Measurements from ENCODE around the gene ST6GALNAC6. TPM values are rescaled to one million over a fixed set of nuclear protein-coding genes. Genes with fewer than 3 reads are reported as not detected.

Gene ST6GALNAC6
- total and polyA plus RNA-seq, 10 donors, result 29.0 to 118 (median 71.6) TPM

GRCh38 chr9:127903557-127904475 is 4.4 kb upstream of the ST6GALNAC6 start:
- DNase-seq, result peak; percentile 95
- Histone ChIP-seq H3K27me3 (replicated peaks in 1 of 7) (no peaks in the 10 kb centered on the region), H3K27ac (peak overlapping the region; percentile 78 to 94 (median 91)), H3K36me3 (peaks cover 0 to 17% (median 12%) of the 10 kb centered on the region in 6 donors), H3K4me3 (peak overlapping the region in 6 of 8 donors; percentile 12 to 65 (median 30)), H3K9me3 (no peaks in the 10 kb centered on the region), H3K4me1 (peaks cover 70 to 93% (median 84%) of the 10 kb centered on the region in 6 donors)
- no peak for TF ChIP-seq POLR2A (IDR thresholded peaks at IDR 0.05)
- TF ChIP-seq POLR2AphosphoS5 (IDR thresholded peaks at IDR 0.05), result peak; percentile 90 to 92 (median 92)
- 15 to 21% (median 18%) methylated on average over 14 to 17 of the region's 17 CpGs for WGBS, 5 donors
- intact Hi-C loops (cut with DNase I; ENCODE audit: low total_unique reads), result no loop called here

DNA sequence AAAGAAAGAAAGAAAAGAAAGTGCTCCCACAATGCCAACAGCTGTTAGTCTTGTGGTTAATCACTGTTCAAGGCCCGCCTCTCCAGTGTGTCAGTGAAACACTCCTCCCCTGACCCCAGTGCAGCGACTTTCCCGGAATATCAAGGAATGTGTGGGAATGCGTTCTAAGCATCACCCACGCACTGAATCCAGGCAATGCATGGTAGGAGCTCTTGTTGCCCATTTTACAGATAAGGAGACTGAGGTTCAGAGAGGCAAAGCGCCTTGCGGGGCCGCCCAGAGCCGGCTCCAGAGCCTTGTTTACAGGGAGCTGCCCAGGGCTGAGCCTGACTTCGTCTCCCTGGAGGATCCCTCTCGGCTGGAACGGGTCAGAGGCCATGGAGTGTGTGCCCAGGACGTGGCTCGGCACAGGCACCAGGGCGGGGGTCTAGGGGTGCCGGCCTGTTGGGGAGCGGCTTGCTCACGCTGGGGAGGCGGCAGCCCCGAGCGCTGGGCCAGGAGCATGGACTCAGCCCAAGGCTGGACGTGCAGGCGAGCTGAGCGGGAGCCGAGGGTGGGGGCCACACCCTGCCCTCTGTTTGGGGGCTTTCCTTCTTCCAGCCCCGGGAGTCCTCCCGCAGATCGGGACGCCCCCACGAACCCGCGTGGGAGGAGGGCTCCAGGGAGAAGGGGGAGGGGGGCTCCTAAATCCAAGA is 823 bp downstream of the ST6GALNAC6 start:
- H3K27ac ChIP-seq, result peak overlapping the region; percentile 61 to 92 (median 90)
- no peaks in the 10 kb centered on the region for H3K27me3 ChIP-seq (replicated peaks in 1 of 7)
- peak overlapping the region; percentile 57 to 94 (median 78) for H3K4me3 ChIP-seq
- peaks cover 42 to 91% (median 76%) of the 10 kb centered on the region in 6 donors for H3K4me1 ChIP-seq
- H3K9me3 ChIP-seq, result peaks cover 0 to 25% (median 12%) of the 10 kb centered on the region in 8 donors
- no peak for TF ChIP-seq POLR2A (IDR thresholded peaks at IDR 0.05)
- TF ChIP-seq CTCF (IDR thresholded peaks at IDR 0.05 in 8 of 11, conservative IDR thresholded peaks at IDR 0.05 in 3 of 11), result no peak
- peak; percentile 54 to 81 (median 75) for TF ChIP-seq POLR2AphosphoS5 (IDR thresholded peaks at IDR 0.05)
- peaks cover 5 to 35% (median 27%) of the 10 kb centered on the region in 6 donors for H3K36me3 ChIP-seq
- 11 to 36% (median 22%) methylated on average over 15 to 32 of the region's 32 CpGs for WGBS, 5 donors
- intact Hi-C loops (cut with DNase I; ENCODE audit: low total_unique reads), result no loop called here
- peak; percentile 87 for DNase-seq

- H3K27ac ChIP-seq, result peak overlapping the region; percentile 27 to 92 (median 90)
- intact Hi-C loops (cut with DNase I; ENCODE audit: low total_unique reads), result no loop called here
- peaks cover 0 to 34% (median 22%) of the 10 kb centered on the region in 8 donors for H3K9me3 ChIP-seq
- H3K36me3 ChIP-seq, result peaks cover 8 to 48% (median 40%) of the 10 kb centered on the region in 6 donors
- TF ChIP-seq POLR2A (IDR thresholded peaks at IDR 0.05), result no peak
- no peak for TF ChIP-seq CTCF (IDR thresholded peaks at IDR 0.05 in 8 of 11, conservative IDR thresholded peaks at IDR 0.05 in 3 of 11)
- TF ChIP-seq POLR2AphosphoS5 (IDR thresholded peaks at IDR 0.05), result peak; percentile 19 to 69 (median 58)
- H3K4me1 ChIP-seq, result peaks cover 34 to 78% (median 62%) of the 10 kb centered on the region in 6 donors
- peak; percentile 81 for DNase-seq
- H3K27me3 ChIP-seq (replicated peaks in 1 of 7), result no peaks in the 10 kb centered on the region
- peak overlapping the region in 7 of 8 donors; percentile 15 to 94 (median 76) for H3K4me3 ChIP-seq
- WGBS, 5 donors, result 20 to 68% (median 23%) methylated on average over 4 to 19 of the region's 19 CpGs
These were observed 2.2 kb downstream of the ST6GALNAC6 start for GRCh38 chr9:127897193-127897692.

DNA sequence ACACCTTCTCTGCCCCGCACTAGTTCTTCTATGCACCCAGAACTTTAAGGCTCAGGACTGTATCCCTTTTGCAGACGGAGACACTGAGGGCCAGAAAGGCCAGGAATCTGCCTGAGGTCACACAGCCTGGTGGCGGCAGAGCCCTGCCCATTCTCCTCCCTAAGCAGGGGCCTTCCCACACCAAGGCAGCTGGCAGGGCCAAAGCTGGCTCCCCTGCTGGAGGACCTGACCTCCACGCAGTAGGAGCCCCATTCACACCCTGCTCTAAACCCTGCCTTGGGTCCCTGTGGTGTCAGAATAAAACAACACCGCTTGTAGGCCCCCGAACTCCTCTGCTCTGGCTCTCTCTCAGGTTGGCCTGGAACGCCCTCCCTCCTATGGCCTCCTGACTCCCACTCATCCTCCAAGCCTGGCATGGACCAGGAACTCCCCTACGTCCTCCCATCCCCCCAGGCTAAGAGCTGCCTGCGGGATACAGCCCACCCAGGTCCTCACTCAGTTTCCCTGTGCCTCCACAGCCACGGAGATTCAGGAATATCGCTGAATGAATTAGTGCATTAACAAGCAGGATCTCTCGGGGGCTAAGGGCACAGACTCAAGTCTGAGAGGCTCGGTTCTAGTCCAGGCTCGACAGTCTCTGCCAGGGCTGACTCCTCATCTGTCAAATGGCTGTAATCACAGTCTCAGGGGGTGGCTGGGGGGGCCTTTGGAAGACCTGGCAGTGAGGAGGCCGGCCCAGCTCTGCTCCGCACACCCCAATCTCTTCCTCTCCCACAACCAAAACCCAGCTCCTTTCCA is 2.8 kb downstream of the ST6GALNAC6 start:
- intact Hi-C loops (cut with DNase I; ENCODE audit: low total_unique reads), result no loop called here
- Histone ChIP-seq H3K27me3 (replicated peaks in 1 of 7) (no peaks in the 10 kb centered on the region), H3K4me3 (peak overlapping the region in 5 of 8 donors; percentile 72 to 94 (median 78)), H3K36me3 (peaks cover 8 to 55% (median 44%) of the 10 kb centered on the region in 6 donors), H3K4me1 (peaks cover 31 to 72% (median 56%) of the 10 kb centered on the region in 6 donors), H3K27ac (peak overlapping the region in 7 of 8 donors; percentile 67 to 92 (median 91)), H3K9me3 (peaks cover 0 to 34% (median 22%) of the 10 kb centered on the region in 8 donors)
- WGBS, 5 donors, result 66 to 79% (median 77%) methylated on average over 13 to 16 of the region's 16 CpGs
- peak; percentile 69 for DNase-seq
- TF ChIP-seq POLR2A (IDR thresholded peaks at IDR 0.05), result no peak
- TF ChIP-seq POLR2AphosphoS5 (IDR thresholded peaks at IDR 0.05), result no peak
- no peak for TF ChIP-seq CTCF (IDR thresholded peaks at IDR 0.05 in 8 of 11, conservative IDR thresholded peaks at IDR 0.05 in 3 of 11)

Measured in spleen (tissue), 11 donors.